OCI-LY7 (cell line): ENCODE measurements around the gene DTNB. TPM values are rescaled to one million over a fixed set of nuclear protein-coding genes. Genes with fewer than 3 reads are reported as not detected.

Source experiments
- BruUV-seq: library from RNA; stranded (reverse); fragments of 400-500 nt; replicated peaks from 2 replicates; lab custom pipeline; 2021; lab: Mats Ljungman, UMichigan
- CTCF ChIA-PET: fragments of 300-600 bp; sonication (Branson Sonifier 250); formaldehyde crosslinking; loops from one replicate; lab custom pipeline; 2022; ENCODE audit warnings: antibody characterized with exemption; ENCODE audit not compliant: unreplicated experiment; lab: Charles Lee
- POLR2A ChIA-PET: fragments of 300-600 bp; sonication (Branson Sonifier 250); formaldehyde crosslinking; loops from one replicate; lab custom pipeline; 2022; ENCODE audit warnings: antibody characterized with exemption; lab: Charles Lee
- DNase-seq: peaks from one replicate; pipeline ENCODE4 v3.0.0-alpha.2; 2015; ENCODE audit warnings: low spot score
- H2AFZ ChIP-seq: fragments of 200-600 bp; sonication (generic), shearing (Covaris generic); 2 replicates; pipeline ENCODE4 v1.6.1; 2014; ENCODE audit warnings: mild to moderate bottlenecking, antibody characterized with exemption, low read length, moderate library complexity
- H3K27ac ChIP-seq: fragments of 200-600 bp; sonication (generic); 2 replicates; pipeline ENCODE4 v1.5.1; 2014; ENCODE audit warnings: mixed run types, low read depth, mild to moderate bottlenecking, moderate library complexity, low read length, inconsistent platforms; ENCODE audit not compliant: poor library complexity, severe bottlenecking
- H3K36me3 ChIP-seq: fragments of 200-600 bp; sonication (generic); 2 replicates; pipeline ENCODE4 v1.6.1; 2014; ENCODE audit warnings: mild to moderate bottlenecking, antibody characterized with exemption, low read length, moderate library complexity, mixed read lengths; ENCODE audit not compliant: insufficient read depth
- H3K4me1 ChIP-seq: fragments of 200-600 bp; sonication (generic); 2 replicates; pipeline ENCODE4 v1.5.1; 2014; ENCODE audit warnings: mild to moderate bottlenecking, low read length; ENCODE audit not compliant: insufficient read depth, poor library complexity, severe bottlenecking
- H3K4me2 ChIP-seq: fragments of 200-600 bp; sonication (generic); 2 replicates; pipeline ENCODE4 v1.6.1; 2014; ENCODE audit warnings: mild to moderate bottlenecking, low read length
- H3K4me3 ChIP-seq: fragments of 200-600 bp; sonication (generic); 2 replicates; pipeline ENCODE4 v1.5.1; 2014; ENCODE audit warnings: mild to moderate bottlenecking, low read depth, low read length; ENCODE audit not compliant: poor library complexity, severe bottlenecking
- H3K79me2 ChIP-seq: fragments of 200-600 bp; sonication (generic); 2 replicates; pipeline ENCODE4 v1.6.1; 2016; ENCODE audit warnings: low read depth, mild to moderate bottlenecking, low read length, moderate library complexity, mixed read lengths; ENCODE audit not compliant: insufficient read depth
- H3K9me2 ChIP-seq: fragments of 200-600 bp; sonication (generic); 2 replicates; pipeline ENCODE4 v1.6.1; 2016; ENCODE audit warnings: mild to moderate bottlenecking, low read length, mixed read lengths; ENCODE audit not compliant: insufficient read depth
- H3K9me3 ChIP-seq: fragments of 200-600 bp; sonication (generic); 2 replicates; pipeline ENCODE4 v1.6.1; 2014; ENCODE audit warnings: mild to moderate bottlenecking, mixed run types, low read length, mixed read lengths
- H4K20me1 ChIP-seq: fragments of 200-600 bp; sonication (generic); 2 replicates; pipeline ENCODE4 v1.6.1; 2014; ENCODE audit warnings: mild to moderate bottlenecking, antibody characterized with exemption, low read length, moderate library complexity, mixed read lengths; ENCODE audit not compliant: insufficient read depth
- CTCF ChIP-seq: fragments of 200-600 bp; sonication (generic); conservative IDR thresholded peaks from 2 replicates; pipeline ENCODE4 v1.5.1; 2014; ENCODE audit warnings: mild to moderate bottlenecking, antibody characterized with exemption, low read length, moderate library complexity, mixed read lengths
- EZH2phosphoT487 ChIP-seq: fragments of 200-600 bp; sonication (generic); IDR thresholded peaks from 2 replicates; pipeline ENCODE4 v1.6.1; 2018; ENCODE audit warnings: low read depth, borderline replicate concordance, mild to moderate bottlenecking, mixed run types, antibody characterized with exemption, low read length, moderate library complexity, mixed read lengths
- intact Hi-C: fragments of 100-400 bp; cut with micrococcal nuclease; formaldehyde crosslinking; loops from one replicate; pipeline ENCODE4 v1.10.0; 2022; ENCODE audit not compliant: unreplicated experiment
- total RNA-seq, 2 experiments: library from RNA; depleted of rRNA in 1 of 2; stranded (reverse); fragments of >200 nt in 1 of 2; shearing (Covaris generic) in 1 of 2; gene quantifications; 2 replicates each; pipeline ENCODE4 v1.2.3, GENCODE V29; 2014 to 2022

The DTNB gene
- total RNA-seq, 2 experiments from 2014 or later = 16.1 to 28.3 TPM

GRCh38 chr2:25371253-25372241, 301.8 kb downstream of the DTNB start:
- no peak for DNase-seq
- POLR2A ChIA-PET = interaction anchor here (0.6 kb wide), 1 partner anchor 736 kb away, joined by 4 read pairs; no protein-coding TSS in a partner anchor
- Histone ChIP-seq H3K4me1 (peaks cover 8% of the 10 kb centered on the region), H3K9me3 (no peaks in the 10 kb centered on the region), H3K4me2 (no peak overlapping the region), H3K9me2 (no peaks in the 10 kb centered on the region), H3K79me2 (no peaks in the 10 kb centered on the region), H3K4me3 (no peak overlapping the region), H2AFZ (no peak overlapping the region), H3K27ac (no peak overlapping the region), H4K20me1 (no peaks in the 10 kb centered on the region), H3K36me3 (no peaks in the 10 kb centered on the region)
- BruUV-seq = no TSS peak
- intact Hi-C loops = loop anchor here (10.0 kb wide), 1 partner anchor 193 kb away; no protein-coding TSS in a partner anchor
- CTCF ChIA-PET = interaction anchor here (1.9 kb wide), 1 partner anchor 9 kb away, joined by 6 read pairs; no protein-coding TSS in a partner anchor
- TF ChIP-seq EZH2phosphoT487 = no peak
- TF ChIP-seq CTCF = no peak

DNA sequence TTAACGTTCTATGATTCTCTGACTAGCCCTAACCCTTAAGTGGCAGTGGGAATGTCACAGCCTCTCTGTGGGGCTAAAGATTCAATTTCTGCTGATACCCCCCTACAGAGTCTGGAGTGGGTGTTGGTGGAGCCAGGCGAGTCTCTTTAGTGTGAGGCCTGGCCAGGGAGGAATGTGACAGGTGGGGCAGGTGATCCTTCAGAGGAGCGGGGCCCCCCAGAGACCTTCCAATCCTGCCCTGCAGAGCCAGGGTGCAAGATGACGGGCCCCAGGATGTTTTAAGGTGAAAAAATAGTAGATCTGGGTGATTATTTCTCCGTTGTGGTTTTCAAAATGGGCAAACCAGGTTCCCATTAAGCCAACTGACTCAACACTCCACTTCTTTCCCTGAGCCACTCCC, 303.5 kb downstream of the DTNB start:
- CTCF ChIA-PET = no interaction called here
- BruUV-seq = no TSS peak
- no peak for DNase-seq

More for the DNA sequence above, 303.5 kb downstream of the DTNB start:
- Histone ChIP-seq H3K4me3 (no peak overlapping the region), H3K36me3 (no peaks in the 10 kb centered on the region), H3K79me2 (no peaks in the 10 kb centered on the region), H3K27ac (no peak overlapping the region), H3K4me1 (peaks cover 4% of the 10 kb centered on the region), H3K4me2 (no peak overlapping the region), H3K9me2 (no peaks in the 10 kb centered on the region), H3K9me3 (no peaks in the 10 kb centered on the region), H4K20me1 (no peaks in the 10 kb centered on the region), H2AFZ (no peak overlapping the region)
- intact Hi-C loops = loop anchor here (10.0 kb wide), 1 partner anchor 195 kb away; no protein-coding TSS in a partner anchor
- POLR2A ChIA-PET = interaction anchor here (0.6 kb wide), 1 partner anchor 137 kb away, joined by 6 read pairs; no protein-coding TSS in a partner anchor
- TF ChIP-seq CTCF (no peak), EZH2phosphoT487 (no peak)
